HUES48 (cell line): ENCODE results near the gene LARP4B.
"Not testable (repeated sequence)": the region's sequence is repeated elsewhere in the genome, so short reads cannot be mapped to it uniquely, and the experiment has no call there.

Experiments
- H3K27ac ChIP-seq: one replicate; pipeline ENCODE4 v1.7.0; 2013; ENCODE audit warnings: low read depth, low read length, inconsistent platforms
- H3K27me3 ChIP-seq: 2 replicates; pipeline ENCODE4 v1.6.1; 2013; ENCODE audit warnings: mild to moderate bottlenecking, low read length; ENCODE audit not compliant: control insufficient read depth, insufficient read depth
- H3K36me3 ChIP-seq: 2 replicates; pipeline ENCODE4 v1.6.1; 2013; ENCODE audit warnings: low read length; ENCODE audit not compliant: control insufficient read depth, insufficient read depth
- H3K4me1 ChIP-seq: 2 replicates; pipeline ENCODE4 v1.6.1; 2013; ENCODE audit warnings: mild to moderate bottlenecking, low read length; ENCODE audit not compliant: control insufficient read depth, insufficient read depth
- H3K4me3 ChIP-seq: 2 replicates; pipeline ENCODE4 v1.5.1; 2013; ENCODE audit warnings: mild to moderate bottlenecking, low read depth, low read length
- H3K9ac ChIP-seq: 2 replicates; pipeline ENCODE4 v1.6.1; 2013; ENCODE audit warnings: mild to moderate bottlenecking, low read depth, low read length, moderate library complexity
- H3K9me3 ChIP-seq: 2 replicates; pipeline ENCODE4 v1.6.1; 2013; ENCODE audit warnings: low read length; ENCODE audit not compliant: control insufficient read depth, insufficient read depth

Gene LARP4B

GRCh38 chr10:773562-774161 is 157.8 kb downstream of the LARP4B start:
- H3K9ac ChIP-seq, result no peak overlapping the region
- H3K4me3 ChIP-seq, result no peak overlapping the region
- H3K4me1 ChIP-seq, result no peaks in the 10 kb centered on the region
- H3K27ac ChIP-seq, result no peak overlapping the region
- H3K9me3 ChIP-seq, result peaks cover 3% of the 10 kb centered on the region; the same call in 1 of the 2 replicates
- H3K27me3 ChIP-seq, result no peaks in the 10 kb centered on the region
- H3K36me3 ChIP-seq, result no peaks in the 10 kb centered on the region

GRCh38 chr10:772227-772637 is 159.3 kb downstream of the LARP4B start:
- H3K36me3 ChIP-seq, result no peaks in the 10 kb centered on the region
- no peaks in the 10 kb centered on the region for H3K27me3 ChIP-seq
- H3K27ac ChIP-seq, result no peak overlapping the region
- peaks cover 7% of the 10 kb centered on the region for H3K9me3 ChIP-seq
- no peaks in the 10 kb centered on the region for H3K4me1 ChIP-seq
- no peak overlapping the region for H3K9ac ChIP-seq
- H3K4me3 ChIP-seq, result no peak overlapping the region

GRCh38 chr10:771647-772046 is 159.9 kb downstream of the LARP4B start:
- H3K4me3 ChIP-seq, result no peak overlapping the region
- H3K9me3 ChIP-seq, result peaks cover 8% of the 10 kb centered on the region
- H3K27me3 ChIP-seq, result no peaks in the 10 kb centered on the region
- no peaks in the 10 kb centered on the region for H3K36me3 ChIP-seq
- H3K27ac ChIP-seq, result no peak overlapping the region
- H3K4me1 ChIP-seq, result no peaks in the 10 kb centered on the region
- no peak overlapping the region for H3K9ac ChIP-seq

- no peak overlapping the region for H3K27ac ChIP-seq
- peaks cover 8% of the 10 kb centered on the region for H3K9me3 ChIP-seq
- no peak overlapping the region for H3K9ac ChIP-seq
- no peaks in the 10 kb centered on the region for H3K27me3 ChIP-seq
- H3K4me3 ChIP-seq, result no peak overlapping the region
- H3K4me1 ChIP-seq, result no peaks in the 10 kb centered on the region
- no peaks in the 10 kb centered on the region for H3K36me3 ChIP-seq
Measured at GRCh38 chr10:770975-771374, 160.5 kb downstream of the LARP4B start.

- H3K4me3 ChIP-seq, H3K9ac ChIP-seq, H3K4me1 ChIP-seq, H3K27me3 ChIP-seq, H3K9me3 ChIP-seq, H3K27ac ChIP-seq, H3K36me3 ChIP-seq: not testable (repeated sequence)
Measured at GRCh38 chr10:770048-770712, 161.3 kb downstream of the LARP4B start.

GRCh38 chr10:767794-768193 is 163.7 kb downstream of the LARP4B start:
- no peak overlapping the region for H3K4me3 ChIP-seq
- peaks cover 8% of the 10 kb centered on the region for H3K9me3 ChIP-seq
- no peaks in the 10 kb centered on the region for H3K4me1 ChIP-seq
- H3K27me3 ChIP-seq, result no peaks in the 10 kb centered on the region
- H3K36me3 ChIP-seq, result no peaks in the 10 kb centered on the region
- no peak overlapping the region for H3K27ac ChIP-seq
- H3K9ac ChIP-seq, result no peak overlapping the region

GRCh38 chr10:767211-767610 is 164.3 kb downstream of the LARP4B start:
- Histone ChIP-seq H3K9ac (no peak overlapping the region), H3K4me3 (no peak overlapping the region), H3K27ac (no peak overlapping the region), H3K27me3 (no peaks in the 10 kb centered on the region), H3K36me3 (no peaks in the 10 kb centered on the region), H3K9me3 (peaks cover 8% of the 10 kb centered on the region), H3K4me1 (no peaks in the 10 kb centered on the region)

GRCh38 chr10:761376-761775 is 170.1 kb downstream of the LARP4B start:
- H3K9me3 ChIP-seq, result no peaks in the 10 kb centered on the region

GRCh38 chr10:760622-761021 is 170.9 kb downstream of the LARP4B start:
- Histone ChIP-seq H3K36me3 (no peaks in the 10 kb centered on the region), H3K9ac (no peak overlapping the region), H3K4me1 (no peaks in the 10 kb centered on the region), H3K9me3 (no peaks in the 10 kb centered on the region), H3K27me3 (no peaks in the 10 kb centered on the region), H3K4me3 (no peak overlapping the region), H3K27ac (no peak overlapping the region)

More at GRCh38 chr10:761376-761775, 170.1 kb downstream of the LARP4B start:
- no peaks in the 10 kb centered on the region for H3K27me3 ChIP-seq
- H3K4me1 ChIP-seq, result no peaks in the 10 kb centered on the region
- H3K36me3 ChIP-seq, result no peaks in the 10 kb centered on the region
- H3K4me3 ChIP-seq, result no peak overlapping the region
- H3K27ac ChIP-seq, result no peak overlapping the region
- no peak overlapping the region for H3K9ac ChIP-seq

GRCh38 chr10:759898-760477 is 171.5 kb downstream of the LARP4B start:
- no peak overlapping the region for H3K4me3 ChIP-seq
- no peak overlapping the region for H3K9ac ChIP-seq
- no peaks in the 10 kb centered on the region for H3K9me3 ChIP-seq
- H3K4me1 ChIP-seq, result no peaks in the 10 kb centered on the region
- no peaks in the 10 kb centered on the region for H3K36me3 ChIP-seq
- no peak overlapping the region for H3K27ac ChIP-seq
- H3K27me3 ChIP-seq, result no peaks in the 10 kb centered on the region
